Amniotic stem cell (primary cell): ENCODE data around the gene AFAP1.

Source experiments
- DNase-seq: peaks from one replicate; lab custom pipeline; 2025; lab: John Stamatoyannopoulos, UW

AFAP1 gene

DNA sequence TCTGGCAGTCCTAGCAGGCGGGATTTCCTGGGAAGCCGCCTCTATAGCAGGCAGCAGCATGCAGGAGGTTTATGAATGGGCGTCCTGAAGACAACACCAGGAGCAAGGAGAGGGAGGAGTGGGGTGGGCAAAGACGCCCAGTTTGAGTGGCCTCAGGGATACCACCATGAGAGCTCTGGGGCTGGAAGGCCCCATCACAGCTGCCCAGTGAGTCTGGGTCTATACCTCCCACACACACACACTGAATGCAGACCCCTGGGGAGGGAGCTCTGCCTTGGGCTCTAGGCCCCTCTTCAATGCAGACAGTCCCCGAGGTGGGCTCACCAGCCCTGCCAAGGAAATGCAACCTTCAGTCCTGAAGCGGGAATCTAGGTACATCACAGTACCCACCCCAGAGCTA lies 98.6 kb downstream of the AFAP1 start:
- DNase-seq, result no peak

DNA sequence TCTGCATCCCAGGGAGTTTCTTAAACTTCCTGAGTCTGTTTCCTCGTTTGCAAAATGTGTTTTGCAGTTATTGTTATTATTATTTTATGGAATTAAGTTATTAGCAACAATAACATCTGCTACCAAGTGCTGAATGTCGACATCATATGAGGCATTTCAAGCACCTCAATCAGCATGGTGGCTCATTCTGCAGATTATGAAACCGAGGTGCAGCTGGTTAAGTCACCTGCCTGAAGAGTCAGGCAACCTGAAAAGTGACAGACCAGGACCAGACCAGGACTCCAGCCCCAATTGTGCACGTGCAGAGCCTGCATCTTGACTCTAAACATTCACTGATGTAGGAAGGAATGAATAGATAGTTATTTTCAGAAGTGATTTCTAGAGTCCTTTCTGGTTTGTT lies 99.8 kb downstream of the AFAP1 start:
- no peak for DNase-seq

DNA sequence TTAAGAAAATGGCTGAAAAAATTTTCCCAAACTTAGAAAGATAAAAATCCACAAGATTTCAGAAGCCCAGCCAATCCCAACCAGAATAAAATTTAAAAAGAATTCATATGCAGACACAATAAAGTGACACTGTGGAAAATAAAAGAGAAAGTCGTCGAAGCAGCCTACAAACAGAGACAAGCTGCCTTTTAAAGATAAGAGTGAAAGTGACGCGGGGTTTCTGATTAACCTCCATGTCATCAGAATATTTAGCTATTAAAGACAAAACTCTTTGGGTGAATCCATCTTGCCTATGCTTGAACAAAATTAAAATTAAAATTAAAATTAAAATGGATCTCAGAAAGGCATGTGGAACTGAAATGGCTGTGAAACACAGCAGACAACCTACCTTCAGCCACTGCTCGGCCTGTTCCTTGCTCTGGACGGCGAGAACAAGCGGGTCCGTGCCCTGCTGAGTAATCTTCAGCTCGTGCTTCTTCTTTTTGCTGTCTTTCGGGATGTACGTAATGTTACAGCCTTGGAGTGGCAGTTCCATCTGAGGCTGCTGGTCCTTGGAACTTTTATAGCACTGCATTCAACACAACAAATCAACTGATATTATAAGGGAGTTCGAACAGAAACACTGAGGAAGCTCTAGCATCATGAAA lies 101.4 kb downstream of the AFAP1 start:
- no peak for DNase-seq

DNA sequence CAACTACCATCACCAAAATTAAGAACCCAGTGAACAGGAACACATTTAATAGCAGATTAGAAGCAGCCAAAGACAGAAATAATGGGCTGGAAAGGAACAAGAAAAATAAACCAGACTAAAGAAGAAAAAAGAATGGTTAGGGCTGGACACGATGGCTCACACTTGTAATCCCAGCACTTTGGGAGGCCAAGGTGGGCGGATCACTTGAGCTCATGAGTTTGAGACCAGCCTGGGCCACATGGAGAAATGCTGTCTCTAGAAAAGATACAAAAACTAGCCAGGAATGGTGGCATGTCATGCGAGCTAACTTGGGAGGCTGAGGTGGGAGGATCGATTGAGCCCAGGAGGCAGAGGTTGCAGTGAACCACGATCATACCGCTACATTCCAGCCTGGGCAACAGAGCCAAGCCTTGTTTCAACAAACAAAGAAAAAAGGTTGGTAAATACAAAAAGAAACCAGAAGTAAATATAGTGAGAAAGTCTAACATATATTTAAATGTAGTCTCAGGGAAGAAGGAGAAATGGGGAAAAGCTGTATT lies 102.0 kb downstream of the AFAP1 start:
- DNase-seq, result no peak

DNA sequence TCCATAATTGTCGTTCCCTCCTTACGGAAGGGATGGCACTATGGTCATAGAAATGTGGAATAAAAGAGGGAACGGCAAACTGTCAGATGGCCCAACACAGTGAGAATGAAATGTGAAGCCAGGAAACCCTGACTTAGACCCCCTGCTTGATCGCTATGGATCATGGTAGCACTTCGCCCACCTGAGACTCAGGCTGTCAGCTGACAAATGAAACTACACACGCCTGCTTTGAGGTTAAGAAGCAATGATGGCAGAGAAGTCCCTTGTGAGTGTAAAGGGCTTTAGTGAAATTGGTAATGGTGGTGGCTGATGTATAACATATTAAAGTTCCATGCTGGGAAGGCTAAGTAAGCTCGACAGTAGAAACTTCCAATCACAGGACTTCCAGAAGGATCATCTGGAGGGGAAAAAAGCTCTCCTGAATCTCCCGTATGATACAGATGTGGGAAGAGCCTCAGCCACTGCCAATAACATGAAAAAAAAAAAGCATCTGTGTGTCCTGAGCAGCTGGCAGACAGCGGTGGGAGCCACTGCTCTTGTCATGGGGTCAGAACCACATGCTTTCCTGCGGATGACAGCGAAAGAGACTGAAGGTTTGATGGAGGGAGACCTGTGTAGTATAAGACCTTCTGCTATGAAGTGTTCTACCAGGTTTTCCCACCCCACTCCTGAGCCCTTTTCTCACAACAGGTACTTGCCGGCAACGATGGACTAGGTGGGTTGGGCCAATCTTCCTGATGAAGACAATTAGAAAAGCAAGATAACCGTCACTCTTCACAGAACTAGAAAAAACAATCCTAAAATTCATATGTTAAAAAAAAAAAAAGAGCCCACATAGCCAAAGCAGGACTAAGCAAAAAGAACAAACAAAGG lies 107.6 kb downstream of the AFAP1 start:
- DNase-seq, result no peak

DNA sequence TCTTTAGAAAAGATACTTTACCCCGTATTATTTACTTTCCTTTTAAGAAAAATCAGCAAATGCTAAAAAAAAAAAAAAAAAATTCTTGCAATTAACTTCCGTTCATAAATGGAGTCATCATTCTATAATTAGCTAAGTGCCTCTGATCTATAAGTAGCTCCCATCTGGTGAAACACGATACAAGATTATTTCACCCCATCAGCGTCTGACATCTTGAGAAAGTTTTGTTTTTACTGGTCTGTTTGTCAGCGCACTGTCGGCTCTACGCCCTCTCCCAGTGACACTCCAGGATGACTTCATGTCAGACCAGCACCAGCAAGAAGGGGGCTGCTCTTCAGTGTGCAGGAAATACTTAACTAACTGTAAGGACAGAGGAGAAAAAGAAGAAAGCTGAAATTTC lies 108.3 kb downstream of the AFAP1 start:
- DNase-seq, result peak; percentile 36

DNA sequence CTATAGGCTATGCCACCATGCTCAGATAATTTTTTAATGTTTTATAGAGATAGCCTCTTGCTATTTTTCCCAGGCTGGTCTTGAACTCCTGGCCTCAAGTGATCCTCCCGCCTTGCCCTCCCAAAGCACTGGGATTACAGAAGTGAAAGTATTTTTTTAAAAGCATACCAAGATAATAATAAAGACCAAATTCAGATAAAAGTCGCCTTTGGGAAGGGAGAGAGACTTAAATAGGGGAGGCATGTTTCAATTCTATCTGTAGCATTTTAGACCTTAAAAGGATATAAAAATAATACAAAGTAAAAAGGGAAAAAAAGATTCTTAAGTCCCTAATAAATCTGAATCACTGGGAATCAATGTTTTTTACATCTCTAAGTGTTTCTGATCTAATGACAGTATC lies 108.9 kb downstream of the AFAP1 start:
- DNase-seq, result no peak

DNA sequence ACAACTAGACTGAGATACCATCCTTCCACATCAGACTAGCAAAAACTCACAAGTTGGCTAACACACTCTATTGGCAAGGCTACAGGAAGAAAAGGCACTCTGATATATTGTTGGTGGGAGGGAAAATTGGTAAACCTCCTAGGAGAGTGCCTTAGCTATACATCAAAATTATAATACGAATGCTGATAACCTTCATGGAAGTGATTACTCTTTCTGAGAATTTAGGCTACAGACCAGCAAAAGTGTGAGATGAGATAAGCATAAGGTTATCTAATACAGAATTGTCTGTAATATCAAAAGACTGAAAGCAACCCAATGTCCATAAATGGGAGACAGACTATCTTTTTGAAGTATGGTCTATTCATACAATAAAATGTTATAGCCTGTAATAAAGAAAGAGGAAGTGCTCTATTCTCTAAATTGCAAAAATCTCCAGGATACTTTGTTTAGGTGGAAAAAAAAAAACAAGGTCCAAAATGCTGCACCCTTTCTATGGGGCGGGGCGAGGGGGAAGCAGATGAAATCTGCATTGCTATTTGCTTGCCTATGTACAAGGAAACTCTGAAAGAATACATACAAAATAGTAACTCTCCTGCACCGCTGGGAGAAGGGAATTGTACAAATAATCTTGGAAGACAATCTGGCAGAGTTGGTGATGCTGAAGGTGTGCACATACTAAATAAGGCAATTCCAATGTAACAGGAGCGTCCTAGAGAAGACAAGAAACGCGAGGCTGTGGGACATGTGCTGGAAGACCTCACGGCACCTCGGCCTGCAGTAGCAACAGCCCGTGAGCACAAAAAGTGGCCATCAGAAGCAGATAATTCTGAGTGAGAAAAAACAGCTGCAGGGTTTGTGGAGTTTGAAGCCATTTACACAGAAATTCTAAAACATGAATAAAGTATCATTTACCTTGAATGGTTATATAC lies 109.7 kb downstream of the AFAP1 start:
- DNase-seq, result no peak

DNA sequence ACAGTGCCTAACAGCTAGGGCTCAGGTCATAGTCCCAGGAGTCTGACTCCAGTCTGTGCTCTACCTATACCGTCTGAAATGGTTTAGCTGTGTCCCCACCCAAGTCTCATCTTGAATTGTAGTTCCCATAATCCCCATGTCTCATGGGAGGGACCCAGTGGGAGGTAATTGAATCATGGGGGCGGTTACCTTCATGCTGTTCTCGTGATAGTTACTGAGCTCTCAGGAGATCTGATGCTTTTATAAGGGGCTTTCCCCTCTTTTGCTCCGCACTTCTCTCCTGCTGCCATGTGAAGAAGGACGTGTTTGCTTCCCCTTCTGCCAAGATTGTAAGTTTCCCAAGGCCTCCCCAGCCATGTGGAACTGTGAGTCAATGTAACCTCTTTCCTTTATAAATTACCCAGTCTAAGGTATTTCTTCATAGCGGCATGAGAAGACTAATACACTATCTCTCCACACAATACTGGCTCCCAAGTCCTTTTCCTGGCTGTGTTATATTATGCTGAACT lies 110.8 kb downstream of the AFAP1 start:
- no peak for DNase-seq

DNA sequence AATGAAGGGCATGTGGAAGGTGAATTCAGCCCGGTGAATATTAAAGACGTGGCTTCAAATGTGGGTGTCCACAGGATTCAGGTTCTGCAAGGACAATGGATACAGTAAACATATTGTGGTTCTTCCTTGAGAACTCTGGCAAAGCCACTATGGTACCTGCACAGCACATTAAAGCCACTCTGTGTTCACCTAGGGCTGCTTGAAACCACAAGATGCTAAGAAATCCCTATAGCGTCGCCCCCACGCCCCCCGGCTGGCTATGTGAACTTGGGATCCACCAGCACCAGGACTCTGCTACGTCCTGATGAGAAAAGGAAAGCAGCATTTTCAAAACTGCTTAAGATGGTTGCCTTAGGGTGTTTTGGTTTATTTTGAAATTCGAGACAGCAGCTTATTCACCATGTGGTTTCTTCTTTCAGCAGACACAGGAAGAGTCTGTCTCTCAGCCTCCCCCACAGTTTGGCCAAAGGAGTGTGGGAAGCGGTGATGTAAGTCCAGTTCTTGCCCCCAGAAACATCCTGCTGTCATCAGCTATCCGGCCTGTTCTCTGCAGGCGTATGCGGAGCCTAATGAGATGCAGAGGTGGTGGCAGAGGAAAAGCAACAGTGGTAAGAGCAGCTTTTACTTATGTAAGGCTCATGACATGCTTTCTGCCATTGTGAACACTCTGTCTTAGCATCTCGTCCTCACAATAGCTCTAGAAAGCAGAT lies 111.5 kb downstream of the AFAP1 start:
- peak; percentile 97 for DNase-seq

DNA sequence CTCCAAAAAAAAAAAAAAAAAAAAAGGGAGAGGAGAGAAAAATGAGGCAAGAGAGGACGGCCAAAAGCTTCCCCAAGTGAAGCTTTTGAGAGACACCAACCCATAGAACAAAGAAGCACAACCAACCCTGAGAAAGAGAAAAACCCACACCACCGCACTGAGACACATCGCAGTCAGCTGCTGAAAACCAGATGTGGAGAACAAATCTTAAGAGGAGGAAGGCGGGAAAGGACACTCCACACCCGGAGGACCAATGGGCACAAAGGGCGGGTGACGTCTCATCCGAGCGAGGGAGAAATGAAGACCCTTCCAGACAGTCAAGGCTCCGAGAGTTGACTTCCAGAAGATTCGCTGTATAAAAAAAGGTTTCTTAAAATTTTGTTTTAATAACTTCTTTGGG lies 112.1 kb downstream of the AFAP1 start:
- DNase-seq, result no peak

DNA sequence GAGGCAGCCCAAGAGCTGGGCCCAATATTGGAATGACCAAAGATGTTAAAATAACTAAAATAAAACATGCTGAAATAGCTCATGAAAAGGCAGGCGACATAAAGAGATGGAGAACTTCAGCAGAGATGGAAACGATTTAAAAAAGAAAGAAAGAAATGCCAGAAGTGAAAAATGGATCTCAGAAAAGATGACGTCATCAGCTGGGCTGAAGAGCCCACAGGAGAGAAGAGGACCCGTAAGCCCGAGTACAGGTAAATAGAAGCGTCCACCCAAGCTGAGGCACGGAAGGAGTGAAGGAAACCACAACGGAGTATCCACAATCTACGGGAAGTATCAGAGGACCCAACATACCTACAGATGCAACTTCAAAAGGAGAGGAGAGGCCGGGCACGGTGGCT lies 112.8 kb downstream of the AFAP1 start:
- no peak for DNase-seq

DNA sequence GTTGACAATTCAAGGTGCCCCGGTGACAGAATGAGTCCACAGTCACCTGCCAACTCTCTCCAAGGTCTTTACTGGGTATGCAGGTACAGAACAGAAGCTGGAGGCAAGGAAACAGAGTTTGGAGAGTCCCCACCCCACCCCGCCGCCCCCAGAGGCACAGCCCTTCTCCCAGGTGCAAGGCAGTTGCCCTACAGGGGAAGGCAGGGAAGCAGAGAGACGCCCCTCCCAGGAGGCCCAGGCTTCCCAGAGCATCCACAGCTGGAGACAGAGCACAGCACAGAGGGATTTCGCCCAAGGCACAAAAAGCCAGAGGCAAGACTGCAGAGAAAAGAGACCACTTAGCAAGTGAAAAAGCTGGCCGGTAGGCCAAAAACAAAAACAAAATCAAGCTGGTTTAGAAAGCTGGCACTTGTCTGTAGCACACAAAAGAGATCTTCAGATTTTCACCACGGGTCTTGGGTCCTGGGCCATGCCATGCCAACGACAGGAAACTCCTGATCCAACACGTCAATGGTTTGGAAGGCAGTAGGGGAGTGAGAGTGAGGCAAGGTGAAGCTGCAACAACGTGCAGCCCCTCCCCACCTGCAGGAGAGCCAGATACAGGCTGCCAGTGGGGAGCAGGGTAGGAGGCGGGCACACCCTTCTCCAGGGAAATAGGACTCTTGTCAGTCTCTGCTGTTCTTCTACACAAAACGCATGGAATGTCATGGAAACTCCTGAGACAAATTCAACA lies 113.3 kb downstream of the AFAP1 start:
- DNase-seq, result no peak

DNA sequence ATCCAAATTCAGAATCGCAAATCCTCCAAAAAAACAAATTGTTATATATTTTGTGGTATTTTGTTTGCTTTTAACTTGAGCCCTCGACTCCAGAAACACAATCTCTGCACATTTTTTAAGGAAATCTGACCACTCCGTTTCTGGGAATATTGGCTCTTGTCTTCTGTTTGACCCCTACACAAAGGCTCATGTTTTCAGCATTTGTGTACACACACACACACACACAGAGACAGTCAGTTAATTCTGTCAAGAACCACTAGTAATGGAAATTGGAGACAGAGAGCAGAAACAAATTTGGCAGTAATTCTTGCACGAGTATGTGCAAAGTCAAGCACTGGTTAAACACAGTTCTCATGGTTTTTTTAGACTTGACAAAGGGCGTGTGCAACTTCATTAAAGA lies 115.4 kb downstream of the AFAP1 start:
- no peak for DNase-seq

DNA sequence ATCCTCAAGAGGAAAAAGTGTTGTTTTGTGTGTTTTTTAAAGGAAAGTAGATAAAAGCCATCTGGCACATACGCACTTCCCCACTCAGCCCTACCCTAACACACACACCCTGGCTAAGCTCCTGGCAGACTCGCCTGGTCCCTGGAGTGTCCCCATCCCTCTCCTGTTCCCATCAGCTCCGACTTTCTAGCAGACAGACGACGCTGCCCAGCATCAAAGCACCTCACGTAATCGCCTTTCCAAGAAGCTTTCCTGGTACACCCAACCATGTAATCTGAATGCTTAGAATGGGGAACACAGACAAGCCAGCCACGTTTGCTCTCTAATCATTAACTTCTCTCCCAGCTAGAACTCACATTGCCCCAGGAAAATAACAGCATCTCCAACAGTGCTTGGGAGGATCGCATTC lies 116.2 kb downstream of the AFAP1 start:
- DNase-seq, result no peak

DNA sequence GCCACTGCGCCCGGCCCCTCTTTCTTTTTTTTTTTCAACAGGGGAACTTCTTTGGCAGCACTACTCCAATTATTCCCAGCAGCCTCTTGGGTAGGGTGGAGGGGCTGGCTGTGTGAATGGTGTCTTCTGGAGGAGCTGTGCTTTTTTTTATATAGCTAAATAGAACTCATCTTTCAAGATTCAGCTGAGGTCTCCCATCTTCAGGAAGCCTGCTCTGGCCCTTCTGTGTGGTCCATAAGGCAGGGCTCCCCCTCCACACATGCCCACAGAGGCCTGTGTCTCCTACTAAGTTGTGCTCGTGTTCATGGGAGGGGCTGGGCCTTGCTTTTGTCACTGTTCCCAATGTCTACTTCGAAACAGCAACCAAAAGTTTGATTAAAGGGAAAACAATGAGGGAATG lies 116.8 kb downstream of the AFAP1 start:
- DNase-seq, result no peak

DNA sequence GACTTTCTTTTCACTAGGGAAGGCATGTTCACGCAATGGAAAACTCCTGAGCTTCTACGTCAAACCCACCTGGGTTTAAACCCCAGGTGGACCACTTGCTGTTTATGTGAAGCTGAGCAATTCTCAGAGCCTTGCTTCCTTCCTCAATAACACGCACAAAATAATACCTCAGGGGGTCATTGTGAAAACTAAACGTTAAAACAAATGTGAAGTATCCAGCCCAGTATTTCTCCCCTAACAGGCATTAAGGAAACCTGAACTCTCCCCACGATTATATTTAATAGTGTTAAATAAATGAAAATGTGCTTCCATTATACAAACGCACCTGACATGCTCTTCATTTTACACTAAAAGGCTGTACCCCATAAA lies 117.5 kb downstream of the AFAP1 start:
- no peak for DNase-seq

DNA sequence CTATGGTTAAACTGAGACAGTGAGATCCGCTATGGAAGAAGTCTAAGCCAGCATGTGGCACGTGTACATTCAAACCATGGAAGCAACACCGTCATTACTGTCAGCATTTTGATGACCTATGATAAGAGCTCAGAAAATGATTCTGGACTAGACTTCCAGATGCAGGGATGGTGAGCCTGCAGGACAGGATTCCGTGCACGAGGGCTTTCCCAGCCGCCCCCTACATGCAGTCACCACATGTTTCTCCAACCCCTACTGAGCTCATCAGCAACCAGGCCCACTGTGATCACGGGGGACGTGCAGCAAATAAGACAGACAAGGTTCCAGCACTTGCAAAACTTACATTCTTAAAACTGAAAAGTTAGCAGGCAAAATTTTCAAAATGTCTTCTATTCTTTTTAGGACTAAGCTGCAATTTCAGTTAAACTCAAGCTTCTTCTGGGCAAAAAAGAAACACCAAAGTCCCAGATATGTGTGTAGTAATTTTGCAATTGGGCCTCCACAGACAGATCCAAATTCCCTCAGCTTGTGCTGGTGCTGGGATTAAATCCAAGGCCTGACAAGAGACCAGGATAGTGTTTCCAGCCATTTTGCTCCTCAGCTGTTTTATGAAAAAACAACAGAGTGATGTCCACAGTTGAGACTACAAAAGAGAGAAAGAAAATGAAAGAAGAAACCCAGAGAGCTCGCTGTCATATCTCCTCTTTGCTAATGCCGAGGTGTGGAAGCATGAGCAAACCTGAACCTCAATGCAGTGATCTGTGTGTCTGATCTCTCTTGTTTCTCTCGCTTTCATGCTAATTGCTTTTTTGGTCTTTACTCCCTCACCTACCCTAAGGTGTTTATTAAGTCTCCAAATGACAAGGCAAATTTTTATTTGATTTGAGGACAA lies 118.2 kb downstream of the AFAP1 start:
- DNase-seq, result no peak

DNA sequence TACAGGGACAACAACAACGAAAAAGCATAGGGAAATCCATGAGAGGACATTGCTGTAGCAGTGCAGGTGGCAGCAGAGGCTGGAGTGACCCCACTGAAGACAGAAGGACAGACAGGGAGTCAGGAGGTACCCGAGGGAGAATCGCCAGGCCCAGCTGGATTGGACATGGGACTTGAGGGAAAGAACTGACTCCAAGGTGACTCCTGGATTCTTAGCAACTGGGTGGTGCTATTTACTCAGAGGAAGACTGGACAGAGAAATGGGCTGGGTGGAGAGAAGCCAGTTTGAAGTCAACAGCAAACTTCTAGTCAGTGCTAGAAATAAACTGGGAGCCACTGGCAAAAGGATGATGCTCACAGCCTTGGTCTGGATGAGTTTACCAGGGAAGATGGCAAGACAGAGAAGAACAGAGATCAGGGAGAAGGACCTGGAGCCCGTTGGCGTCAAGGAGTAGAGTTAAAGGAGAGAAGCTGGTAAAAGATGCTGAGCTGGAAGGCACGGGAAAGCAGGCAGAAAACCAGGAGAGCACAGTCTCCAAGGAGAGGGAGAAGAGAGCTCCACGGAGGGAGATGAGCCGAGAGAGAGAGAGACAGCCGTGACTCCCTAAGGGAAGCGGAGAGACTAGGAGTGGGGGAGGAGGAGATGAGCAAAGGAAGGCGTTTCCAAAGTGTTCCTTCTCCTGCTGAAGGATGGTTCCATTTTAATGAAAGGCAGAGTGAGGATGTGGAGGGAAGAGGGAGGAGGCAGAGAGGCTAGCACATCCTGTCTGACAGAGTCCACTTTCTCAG lies 119.4 kb downstream of the AFAP1 start:
- no peak for DNase-seq
